SK-N-SH (cell line): Measurements from ENCODE around the gene RPL15. TPM values are rescaled to one million over a fixed set of nuclear protein-coding genes. Genes with fewer than 3 reads are reported as not detected.

Source experiments
- CTCF ChIA-PET: fragments of 300-600, 350-600 bp; formaldehyde crosslinking; extraction: SDS; loops from one replicate; lab custom pipeline; 2021; lab: Yijun Ruan, JAX
- POLR2A ChIA-PET: fragments of 350-600 bp; sonication (Branson Sonifier 250); formaldehyde crosslinking; extraction: SDS; loops from one replicate; lab custom pipeline; 2020; ENCODE audit warnings: antibody characterized with exemption, inconsistent platforms; lab: Yijun Ruan, JAX
- DNase-seq: peaks from one replicate; pipeline ENCODE4 v3.0.0; 2012
- H2AFZ ChIP-seq: fragments of 200-600 bp; sonication (generic); 2 replicates; pipeline ENCODE4 v1.8.1; 2016; ENCODE audit warnings: antibody characterized with exemption, mild to moderate bottlenecking, low read depth
- H3F3A ChIP-seq: fragments of 200-600 bp; sonication (generic); replicated peaks from 2 replicates; pipeline ENCODE3; 2016; ENCODE audit warnings: antibody characterized with exemption, mild to moderate bottlenecking; ENCODE audit not compliant: insufficient read depth
- H3K27ac ChIP-seq, 2 experiments: fragments of 200-500 bp in 1 of 2; fragments of 200-600 bp in 1 of 2; sonication (Bioruptor generic) in 1 of 2; sonication (generic), shearing (Covaris generic) in 1 of 2; 2 replicates each; pipeline versions ENCODE4 v1.5.1 to v1.6.1; 2014 to 2016; ENCODE audit warnings: low read depth in 2 of 2, inconsistent platforms in 1 of 2, low read length in 1 of 2, mild to moderate bottlenecking in 1 of 2, mixed read lengths in 1 of 2
- H3K27me3 ChIP-seq: fragments of 200-600 bp; sonication (generic), shearing (Covaris generic); 2 replicates; pipeline ENCODE4 v1.6.1; 2016; ENCODE audit warnings: mixed run types; ENCODE audit not compliant: insufficient read depth
- H3K36me3 ChIP-seq, 2 experiments: fragments of 200-500 bp in 1 of 2; fragments of 200-600 bp in 1 of 2; sonication (Bioruptor generic) in 1 of 2; sonication (generic) in 1 of 2; replicated peaks in 1 of 2; 2 replicates each; pipeline versions ENCODE3 to v1.5.1; 2014 to 2016; ENCODE audit warnings: low read length in 1 of 2, mild to moderate bottlenecking in 1 of 2; ENCODE audit not compliant: insufficient read depth in 2 of 2, control insufficient read depth in 1 of 2
- H3K4me1 ChIP-seq, 2 experiments: fragments of 200-500 bp in 1 of 2; fragments of 200-600 bp in 1 of 2; sonication (Bioruptor generic) in 1 of 2; sonication (generic), shearing (Covaris generic) in 1 of 2; 2 replicates each; pipeline versions ENCODE4 v1.5.1 to v1.6.1; 2014 to 2016; ENCODE audit warnings: low read depth in 1 of 2, low read length in 1 of 2, mixed run types in 1 of 2; ENCODE audit not compliant: insufficient read depth in 2 of 2, control insufficient read depth in 1 of 2
- H3K4me2 ChIP-seq: fragments of 200-600 bp; sonication (generic), shearing (Covaris generic); 2 replicates; pipeline ENCODE4 v1.6.1; 2017; ENCODE audit warnings: mixed run types
- H3K4me3 ChIP-seq, 2 experiments: fragments of 200-500 bp in 1 of 2; fragments of 200-600 bp in 1 of 2; sonication (Bioruptor generic) in 1 of 2; sonication (generic), shearing (Covaris generic) in 1 of 2; 2 replicates each; pipeline versions ENCODE4 v1.5.1 to v1.8.1; 2014 to 2016; ENCODE audit warnings: low read depth in 2 of 2, inconsistent platforms in 1 of 2, low read length in 1 of 2, mild to moderate bottlenecking in 1 of 2, mixed read lengths in 1 of 2, moderate library complexity in 1 of 2
- H3K79me2 ChIP-seq: fragments of 200-600 bp; sonication (generic); 2 replicates; pipeline ENCODE4 v1.8.1; 2017; ENCODE audit warnings: mild to moderate bottlenecking; ENCODE audit not compliant: insufficient read depth
- H3K9ac ChIP-seq: fragments of 200-600 bp; sonication (generic); 2 replicates; pipeline ENCODE4 v1.6.1; 2017; ENCODE audit warnings: mixed run types
- H3K9me2 ChIP-seq: fragments of 200-600 bp; sonication (generic); 2 replicates; pipeline ENCODE4 v1.6.1; 2017; ENCODE audit warnings: mixed run types
- H3K9me3 ChIP-seq: fragments of 200-600 bp; sonication (generic); 2 replicates; pipeline ENCODE4 v1.6.1; 2017; ENCODE audit warnings: mixed run types, mild to moderate bottlenecking, moderate library complexity
- H4K20me1 ChIP-seq: fragments of 200-600 bp; sonication (generic); 2 replicates; pipeline ENCODE4 v1.6.1; 2017; ENCODE audit warnings: mild to moderate bottlenecking, mixed run types; ENCODE audit not compliant: insufficient read depth
- EZH2phosphoT487 ChIP-seq: fragments of 200-600 bp; sonication (generic); IDR thresholded peaks from 2 replicates; pipeline ENCODE4 v1.6.1; 2017; ENCODE audit warnings: low read depth, mixed run types, mild to moderate bottlenecking, antibody characterized with exemption, moderate library complexity, borderline replicate concordance
- FOSL2 ChIP-seq: IDR thresholded peaks from 2 replicates; pipeline ENCODE4 v1.4.0; 2012; ENCODE audit warnings: low read depth, mild to moderate bottlenecking, moderate library complexity, borderline replicate concordance
- JUND ChIP-seq: IDR thresholded peaks from 2 replicates; pipeline ENCODE4 v1.4.0; 2012
- MXI1 ChIP-seq: IDR thresholded peaks from 2 replicates; pipeline ENCODE4 v1.6.1; 2012; ENCODE audit warnings: mild to moderate bottlenecking, low read depth, low read length, improper control_type of control experiment
- NRF1 ChIP-seq: IDR thresholded peaks from 2 replicates; pipeline ENCODE4 v1.6.1; 2012; ENCODE audit warnings: low read depth, mild to moderate bottlenecking, low read length
- POLR2AphosphoS5 ChIP-seq: IDR thresholded peaks from 2 replicates; pipeline ENCODE4 v1.6.1; 2012; ENCODE audit warnings: low read depth, low read length
- RAD21 ChIP-seq: IDR thresholded peaks from 2 replicates; pipeline ENCODE4 v1.6.1; 2012; ENCODE audit warnings: mild to moderate bottlenecking, low read length
- RFX5 ChIP-seq: IDR thresholded peaks from 2 replicates; pipeline ENCODE4 v1.6.1; 2012; ENCODE audit warnings: mild to moderate bottlenecking, improper control_type of control experiment, low read length
- RXRA ChIP-seq: IDR thresholded peaks from 2 replicates; pipeline ENCODE4 v1.4.0; 2012; ENCODE audit warnings: low read depth, mild to moderate bottlenecking, borderline replicate concordance
- SIN3A ChIP-seq: IDR thresholded peaks from 2 replicates; pipeline ENCODE4 v1.6.1; 2012; ENCODE audit warnings: low read depth, mild to moderate bottlenecking, low read length, moderate library complexity, borderline replicate concordance
- TEAD4 ChIP-seq: IDR thresholded peaks from 2 replicates; pipeline ENCODE4 v1.4.0; 2012; ENCODE audit warnings: mild to moderate bottlenecking, borderline replicate concordance; ENCODE audit not compliant: insufficient read depth
- USF1 ChIP-seq: IDR thresholded peaks from 2 replicates; pipeline ENCODE4 v1.4.0; 2012; ENCODE audit warnings: low read depth, borderline replicate concordance
- USF2 ChIP-seq: fragments of 150-350 bp; IDR thresholded peaks from 2 replicates; pipeline ENCODE4 v1.6.1; 2017; ENCODE audit warnings: antibody characterized with exemption, low read length, low read depth, borderline replicate concordance
- YY1 ChIP-seq: IDR thresholded peaks from 2 replicates; pipeline ENCODE4 v1.4.0; 2012; ENCODE audit warnings: low read depth, mild to moderate bottlenecking
- WGBS: methylation state at CpG from one replicate; pipeline ENCODE4 v1.1.6; 2017; ENCODE audit warnings: low lambda C conversion rate; 5-methylcytosine and 5-hydroxymethylcytosine counted together
- polyA plus RNA-seq, 3 experiments: library from polyadenylated mRNA; depleted of rRNA; stranded (reverse); fragments of >200 nt; gene quantifications; 2 replicates each; pipeline ENCODE4 v1.2.3, GENCODE V29; 2012

Gene RPL15
- polyA plus RNA-seq, 1 of the 3 experiments (the other 2 are of a cell fraction): 5,582 TPM

GRCh38 chr3:23889386-23889785, 27.5 kb upstream of the RPL15 start:
- Histone ChIP-seq H2AFZ (no peak overlapping the region), H3K4me2 (no peak overlapping the region), H3K4me3 (no peak overlapping the region), H3K9me2 (no peaks in the 10 kb centered on the region), H3K79me2 (peaks cover 16% of the 10 kb centered on the region; the same call in 1 of the 2 replicates), H3K9ac (no peak overlapping the region), H3F3A (peaks cover 3% of the 10 kb centered on the region), H3K36me3 (peaks cover 40 to 61% of the 10 kb centered on the region in 2 experiments), H3K27me3 (no peaks in the 10 kb centered on the region), H3K9me3 (no peaks in the 10 kb centered on the region), H4K20me1 (peaks cover 27% of the 10 kb centered on the region), H3K4me1 (no peaks in the 10 kb centered on the region; a peak in 2 of 4 replicates), H3K27ac (no peak overlapping the region)
- POLR2A ChIA-PET: interaction anchor here (1.9 to 2.7 kb wide), 2 partner anchors 27 to 28 kb away, joined by 8 to 10 read pairs; partner anchors contain the start of genes NKIRAS1 and RPL15
- 97% methylated on average over 2 of the region's 2 CpGs for WGBS
- TF ChIP-seq NRF1: no peak
- TF ChIP-seq MXI1: no peak
- no peak for TF ChIP-seq RXRA
- no peak for TF ChIP-seq FOSL2
- no peak for TF ChIP-seq JUND
- TF ChIP-seq USF2: no peak
- TF ChIP-seq RAD21: no peak
- CTCF ChIA-PET: interaction anchor here (1.0 to 2.3 kb wide), 13 partner anchors 8 to 343 kb away, joined by 3 to 20 read pairs (median 5); no protein-coding TSS in a partner anchor
- no peak for DNase-seq

DNA sequence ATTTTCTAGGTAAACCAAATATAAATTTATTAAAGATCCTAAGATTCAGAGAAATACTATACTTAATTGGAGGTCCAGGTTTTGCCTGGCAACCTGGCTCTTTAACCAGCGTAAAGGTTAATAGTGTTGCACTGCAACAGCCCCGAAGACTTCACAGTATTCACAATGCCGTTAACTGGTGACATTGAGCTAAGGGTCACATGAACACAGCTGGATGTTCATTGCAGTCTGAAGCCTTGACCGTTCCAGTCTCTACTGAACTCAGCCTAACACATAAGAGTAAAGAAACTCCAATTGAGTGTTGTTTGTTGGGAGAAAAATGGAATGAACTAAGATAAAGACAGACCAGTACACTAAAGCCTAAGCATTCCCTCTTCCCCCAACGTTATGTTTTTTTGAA, 27.0 kb upstream of the RPL15 start:
- no peaks in the 10 kb centered on the region; a peak in 2 of 4 replicates for H3K4me1 ChIP-seq
- peaks cover 22% of the 10 kb centered on the region for H4K20me1 ChIP-seq
- no peaks in the 10 kb centered on the region for H3K9me3 ChIP-seq
- TF ChIP-seq RXRA: no peak
- TF ChIP-seq YY1: no peak
- no peak for TF ChIP-seq JUND
- no peak for TF ChIP-seq SIN3A
- TF ChIP-seq EZH2phosphoT487: no peak
- no peak for TF ChIP-seq POLR2AphosphoS5
- TF ChIP-seq RFX5: no peak
- TF ChIP-seq USF1: no peak
- TF ChIP-seq TEAD4: no peak
- TF ChIP-seq FOSL2: no peak
- peaks cover 10% of the 10 kb centered on the region; the same call in 1 of the 2 replicates for H3K79me2 ChIP-seq
- H3K9ac ChIP-seq: no peak overlapping the region
- H2AFZ ChIP-seq: no peak overlapping the region
- no peak overlapping the region for H3K4me2 ChIP-seq
- WGBS: 93% methylated on average over 5 of the region's 5 CpGs
- no peak for DNase-seq
- no peaks in the 10 kb centered on the region for H3K27me3 ChIP-seq
- H3K4me3 ChIP-seq: no peak overlapping the region
- H3F3A ChIP-seq: peaks cover 3% of the 10 kb centered on the region
- ChIA-PET CTCF (interaction anchor here (1.1 to 2.0 kb wide), 2 partner anchors 9 to 55 kb away, joined by 4 to 5 read pairs; no protein-coding TSS in a partner anchor), POLR2A (interaction anchor here (0.6 to 2.7 kb wide), 2 partner anchors 27 to 347 kb away, joined by 3 to 8 read pairs; partner anchors contain the start of genes NKIRAS1 and RPL15)
- H3K9me2 ChIP-seq: no peaks in the 10 kb centered on the region
- peaks cover 40 to 61% of the 10 kb centered on the region in 2 experiments for H3K36me3 ChIP-seq
- no peak overlapping the region; a peak in 1 of 4 replicates for H3K27ac ChIP-seq
